H1 (cell line): Measurements from ENCODE around the gene LSM11.

Experiments used
- EGR1 ChIP-seq: IDR thresholded peaks from 2 replicates; pipeline ENCODE4 v1.6.1; 2011; ENCODE audit warnings: low read depth, low read length, borderline replicate concordance
- FOSL1 ChIP-seq: IDR thresholded peaks from 2 replicates; pipeline ENCODE4 v1.6.1; 2011; ENCODE audit warnings: mild to moderate bottlenecking, low read depth, low read length, moderate library complexity; ENCODE audit not compliant: insufficient read depth
- MAFK ChIP-seq: IDR thresholded peaks from 2 replicates; pipeline ENCODE4 v1.6.1; 2012; ENCODE audit warnings: low read depth, mild to moderate bottlenecking, improper control_type of control experiment, low read length
- POLR2A ChIP-seq, 2 experiments: IDR thresholded peaks; 1 replicate in 1 of 2; 2 replicates in 1 of 2; pipeline ENCODE4 v1.6.1; 2011; ENCODE audit warnings: low read depth in 2 of 2, low read length in 2 of 2, mild to moderate bottlenecking in 2 of 2; ENCODE audit errors: control extremely low read depth in 1 of 2
- POLR2AphosphoS5 ChIP-seq: IDR thresholded peaks from 2 replicates; pipeline ENCODE4 v1.6.1; 2011; ENCODE audit warnings: low read depth, low read length
- RAD21 ChIP-seq, 2 experiments: IDR thresholded peaks in 1 of 2; conservative IDR thresholded peaks in 1 of 2; 2 replicates each; pipeline ENCODE4 v1.6.1; 2011; ENCODE audit warnings: low read depth in 2 of 2, low read length in 2 of 2, improper control_type of control experiment in 1 of 2, inconsistent platforms in 1 of 2, mild to moderate bottlenecking in 1 of 2, moderate library complexity in 1 of 2
- TAF1 ChIP-seq: IDR thresholded peaks from 2 replicates; pipeline ENCODE4 v1.6.1; 2011; ENCODE audit warnings: mild to moderate bottlenecking, low read depth, low read length
- TEAD4 ChIP-seq: IDR thresholded peaks from 2 replicates; pipeline ENCODE4 v1.6.1; 2012; ENCODE audit warnings: low read depth, low read length, inconsistent platforms, mixed read lengths
- YY1 ChIP-seq: IDR thresholded peaks from 2 replicates; pipeline ENCODE4 v1.6.1; 2011; ENCODE audit warnings: low read depth, mild to moderate bottlenecking, low read length
- TF ChIP-seq, protein P1 (sequence below), 3 experiments: IDR thresholded peaks; 1 replicate in 2 of 3; 2 replicates in 1 of 3; pipeline versions ENCODE4 v1.5.1 to v1.6.1; 2011; ENCODE audit warnings: low read length in 3 of 3, mild to moderate bottlenecking in 3 of 3, inconsistent platforms in 2 of 3, low read depth in 1 of 3, moderate library complexity in 1 of 3; ENCODE audit not compliant: insufficient read depth in 1 of 3; ENCODE audit errors: control extremely low read depth in 1 of 3

- TF ChIP-seq TEAD4 (no peak), EGR1 (no peak), POLR2AphosphoS5 (peak; percentile 49; the same call in 1 of the 2 replicates), YY1 (no peak), RAD21 (IDR thresholded peaks at IDR 0.05 in 1 of 2, conservative IDR thresholded peaks at IDR 0.05 in 1 of 2; ENCODE audit: low read depth in 2 of 2, low read length in 2 of 2) (peak; percentile 61 to 63), POLR2A (IDR thresholded peaks at IDR 0.05; ENCODE audit: control extremely low read depth in 1 of 2, low read depth in 2 of 2, low read length in 2 of 2) (no peak), FOSL1 (no peak), TAF1 (no peak), MAFK (no peak)
- TF ChIP-seq, protein P1, sequence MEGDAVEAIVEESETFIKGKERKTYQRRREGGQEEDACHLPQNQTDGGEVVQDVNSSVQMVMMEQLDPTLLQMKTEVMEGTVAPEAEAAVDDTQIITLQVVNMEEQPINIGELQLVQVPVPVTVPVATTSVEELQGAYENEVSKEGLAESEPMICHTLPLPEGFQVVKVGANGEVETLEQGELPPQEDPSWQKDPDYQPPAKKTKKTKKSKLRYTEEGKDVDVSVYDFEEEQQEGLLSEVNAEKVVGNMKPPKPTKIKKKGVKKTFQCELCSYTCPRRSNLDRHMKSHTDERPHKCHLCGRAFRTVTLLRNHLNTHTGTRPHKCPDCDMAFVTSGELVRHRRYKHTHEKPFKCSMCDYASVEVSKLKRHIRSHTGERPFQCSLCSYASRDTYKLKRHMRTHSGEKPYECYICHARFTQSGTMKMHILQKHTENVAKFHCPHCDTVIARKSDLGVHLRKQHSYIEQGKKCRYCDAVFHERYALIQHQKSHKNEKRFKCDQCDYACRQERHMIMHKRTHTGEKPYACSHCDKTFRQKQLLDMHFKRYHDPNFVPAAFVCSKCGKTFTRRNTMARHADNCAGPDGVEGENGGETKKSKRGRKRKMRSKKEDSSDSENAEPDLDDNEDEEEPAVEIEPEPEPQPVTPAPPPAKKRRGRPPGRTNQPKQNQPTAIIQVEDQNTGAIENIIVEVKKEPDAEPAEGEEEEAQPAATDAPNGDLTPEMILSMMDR (IDR thresholded peaks at IDR 0.05; ENCODE audit: control extremely low read depth in 1 of 3, insufficient read depth in 1 of 3, low read depth in 1 of 3, low read length in 3 of 3): peak; percentile 70 to 78 (median 72)
Observed at GRCh38 chr5:157740229-157740610, 3.3 kb upstream of the LSM11 start.
